Measurements from ENCODE around the gene USP11.

USP11 gene

GRCh38 chrX:47190445-47191269, 42.2 kb upstream of the USP11 start (continued):
- no peak for TF ChIP-seq ELK4 (IDR thresholded peaks at IDR 0.05; ENCODE audit: borderline replicate concordance, low read depth, low read length)
- TF ChIP-seq ZNF707 (tag by site-specific recombination; IDR thresholded peaks at IDR 0.05) = no peak
- no peak for TF ChIP-seq PRDM2 (tag by site-specific recombination; IDR thresholded peaks at IDR 0.05; ENCODE audit: borderline replicate concordance)
- TF ChIP-seq ZFP3 (tag by site-specific recombination; IDR thresholded peaks at IDR 0.05; ENCODE audit: low read depth) = no peak
- TF ChIP-seq ZNF112 (tag by site-specific recombination; IDR thresholded peaks at IDR 0.05) = no peak
- 0 out of 2 replicates have a peak, but pooled peaks have one; percentile 11 for TF ChIP-seq ZFHX2 (tag by site-specific recombination; conservative IDR thresholded peaks at IDR 0.05)
- TF ChIP-seq ZNF626 (tag by site-specific recombination; IDR thresholded peaks at IDR 0.05) = no peak
- no peak for TF ChIP-seq ZNF24 (tag by site-specific recombination; IDR thresholded peaks at IDR 0.05)
- no peak for TF ChIP-seq ZNF140 (tag by site-specific recombination; IDR thresholded peaks at IDR 0.05)
- TF ChIP-seq GLIS1 (tag by site-specific recombination; IDR thresholded peaks at IDR 0.05) = peak; percentile 37; the same call in 1 of the 2 replicates
- no peak for TF ChIP-seq ZNF266 (tag by site-specific recombination; IDR thresholded peaks at IDR 0.05; ENCODE audit: low read depth)
- TF ChIP-seq ZFP37 (tag by site-specific recombination; IDR thresholded peaks at IDR 0.05) = 0 out of 2 replicates have a peak, but pooled peaks have one; percentile 20
- TF ChIP-seq ZNF514 (tag by site-specific recombination; IDR thresholded peaks at IDR 0.05) = no peak
- TF ChIP-seq ZNF423 (tag by site-specific recombination; IDR thresholded peaks at IDR 0.05) = no peak
- no peak for TF ChIP-seq ZNF560 (tag by site-specific recombination; IDR thresholded peaks at IDR 0.05; ENCODE audit: borderline replicate concordance)
- peak; percentile 52 for TF ChIP-seq ZBTB11 (tag by site-specific recombination; conservative IDR thresholded peaks at IDR 0.05; ENCODE audit: low read depth)
- TF ChIP-seq ZNF701 (tag by site-specific recombination; IDR thresholded peaks at IDR 0.05) = no peak
- no peak for TF ChIP-seq PATZ1 (tag by site-specific recombination; IDR thresholded peaks at IDR 0.05)
- TF ChIP-seq FEZF1 (tag by site-specific recombination; IDR thresholded peaks at IDR 0.05) = no peak
- TF ChIP-seq ZSCAN5A (tag by site-specific recombination; IDR thresholded peaks at IDR 0.05) = no peak
- TF ChIP-seq ZNF449 (tag by site-specific recombination; IDR thresholded peaks at IDR 0.05) = no peak
